A204.1 (cell line): Measurements from ENCODE around the gene FAM53B.

Experiments used
- FAIRE-seq: peaks from 2 replicates; lab custom pipeline; 2012; peaks lifted over from hg19 to GRCh38; lab: Jason Lieb, UNC

FAM53B gene

DNA sequence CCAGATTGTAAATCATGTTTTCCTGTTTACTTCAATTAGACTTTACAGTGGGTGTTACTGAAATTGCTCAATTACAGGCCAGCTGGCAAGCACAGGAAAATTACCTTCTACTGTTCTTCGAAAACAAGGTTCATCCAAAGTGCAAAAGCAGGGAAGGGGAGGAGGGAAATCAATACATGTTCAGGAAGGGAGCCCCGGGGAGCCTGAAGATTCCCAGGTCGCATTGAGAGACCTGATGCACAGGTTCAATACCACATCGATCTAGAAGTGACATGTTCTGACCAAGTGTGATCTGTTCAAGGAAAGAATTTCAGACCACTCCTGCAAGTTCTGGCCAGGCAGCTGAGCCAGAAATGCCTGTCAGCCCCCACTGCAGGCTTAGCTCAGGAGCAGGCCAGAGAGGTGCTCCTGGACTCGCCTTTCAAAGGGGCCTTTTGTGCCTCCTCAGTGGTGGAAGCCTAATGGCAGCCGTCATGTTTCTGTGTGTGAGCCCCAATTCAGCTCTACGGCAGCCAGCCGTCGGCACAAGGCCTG lies 35.9 kb downstream of the FAM53B start:
- FAIRE-seq: no peak

GRCh38 chr10:124707551-124707950 lies 36.6 kb downstream of the FAM53B start:
- FAIRE-seq: no peak

DNA sequence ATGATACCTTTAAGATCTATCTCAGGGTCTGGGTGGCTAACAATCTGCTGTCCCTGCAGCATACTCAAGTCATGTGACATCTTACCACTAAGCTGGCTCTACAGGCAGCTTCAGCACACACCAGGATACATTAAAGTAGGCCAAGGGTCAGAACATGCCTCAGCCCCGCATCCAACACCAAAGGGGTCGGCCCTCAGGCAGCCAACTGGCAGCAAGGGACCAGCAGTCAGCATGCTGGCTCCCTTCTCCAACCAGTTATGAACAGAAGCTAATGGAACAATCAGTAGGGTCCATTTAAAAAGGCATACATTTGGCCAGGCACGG lies 37.1 kb downstream of the FAM53B start:
- FAIRE-seq: no peak

DNA sequence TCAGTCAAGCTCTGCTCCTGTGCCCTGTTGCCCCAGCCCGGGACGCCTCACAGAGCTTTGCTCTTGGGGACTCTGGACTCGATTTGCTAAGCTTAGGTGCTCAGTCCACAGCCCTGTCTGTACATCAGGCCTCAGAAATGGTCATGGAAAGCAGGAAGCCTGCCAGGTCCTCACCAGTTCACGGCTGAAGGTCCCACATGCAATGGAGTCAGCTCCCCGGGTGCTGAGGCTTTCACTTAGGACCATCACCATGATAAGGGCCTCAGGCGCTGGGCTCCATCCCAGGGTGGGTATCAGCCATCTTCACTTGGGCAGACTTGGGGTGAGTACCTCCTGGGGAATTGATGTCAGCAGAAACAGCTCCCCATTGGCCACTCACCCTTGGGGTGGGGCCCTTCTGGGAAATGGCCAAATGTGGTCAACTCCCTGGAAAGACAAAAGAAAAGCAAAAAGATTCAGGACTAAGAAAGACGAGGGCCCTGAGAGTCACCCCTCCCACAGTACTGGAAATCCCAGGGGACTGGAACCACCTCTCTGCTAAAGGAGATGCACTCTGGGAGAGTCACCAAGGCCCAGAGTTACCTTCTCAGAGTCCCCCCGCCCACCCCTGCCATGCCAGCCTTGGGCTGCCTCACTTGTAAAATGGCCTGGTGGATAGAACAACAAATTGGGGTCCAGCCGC lies 37.6 kb downstream of the FAM53B start:
- FAIRE-seq: no peak

DNA sequence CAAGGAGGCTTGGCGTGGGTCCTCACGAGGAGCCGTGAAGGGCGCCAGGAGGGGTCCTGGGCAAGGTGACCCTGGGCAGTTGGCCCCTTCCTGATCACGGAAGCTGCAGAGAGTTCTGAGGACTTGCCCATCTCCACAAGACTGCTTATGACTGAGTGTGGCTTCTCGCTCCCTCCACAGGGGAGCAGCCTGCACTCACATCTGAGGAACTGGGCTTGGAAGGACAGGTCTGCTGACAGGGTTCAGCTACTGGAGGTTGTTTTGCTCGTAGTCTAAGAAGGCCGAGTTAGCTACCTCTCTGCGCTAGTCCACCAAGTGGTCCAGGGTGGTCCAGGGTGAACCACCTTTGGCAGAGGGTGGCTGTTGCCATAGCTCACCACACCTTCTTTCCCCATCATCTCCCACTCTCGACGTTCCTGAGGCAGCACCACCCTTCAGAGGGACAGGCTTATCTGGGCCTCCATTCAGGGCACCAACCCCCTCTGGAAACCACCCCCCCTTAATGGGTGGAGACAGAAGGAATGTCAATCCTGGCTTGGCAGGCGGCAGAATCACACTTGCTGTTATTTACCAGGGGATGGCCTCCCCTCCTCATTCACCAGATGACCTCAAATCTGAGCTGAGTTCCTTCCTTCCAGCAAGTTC lies 38.2 kb downstream of the FAM53B start:
- FAIRE-seq: no peak

- FAIRE-seq: no peak
Observed at GRCh38 chr10:124705381-124705740, 38.8 kb downstream of the FAM53B start.

GRCh38 chr10:124704428-124705380 lies 39.5 kb downstream of the FAM53B start:
- FAIRE-seq: no peak

- no peak for FAIRE-seq
Observed at GRCh38 chr10:124703778-124704427, 40.3 kb downstream of the FAM53B start.

- FAIRE-seq: no peak
Observed at GRCh38 chr10:124703372-124703771, 40.8 kb downstream of the FAM53B start.

GRCh38 chr10:124701881-124702656 lies 42.1 kb downstream of the FAM53B start:
- no peak for FAIRE-seq

GRCh38 chr10:124701435-124701834 lies 42.7 kb downstream of the FAM53B start:
- no peak for FAIRE-seq

GRCh38 chr10:124701038-124701365 lies 43.2 kb downstream of the FAM53B start:
- no peak for FAIRE-seq

DNA sequence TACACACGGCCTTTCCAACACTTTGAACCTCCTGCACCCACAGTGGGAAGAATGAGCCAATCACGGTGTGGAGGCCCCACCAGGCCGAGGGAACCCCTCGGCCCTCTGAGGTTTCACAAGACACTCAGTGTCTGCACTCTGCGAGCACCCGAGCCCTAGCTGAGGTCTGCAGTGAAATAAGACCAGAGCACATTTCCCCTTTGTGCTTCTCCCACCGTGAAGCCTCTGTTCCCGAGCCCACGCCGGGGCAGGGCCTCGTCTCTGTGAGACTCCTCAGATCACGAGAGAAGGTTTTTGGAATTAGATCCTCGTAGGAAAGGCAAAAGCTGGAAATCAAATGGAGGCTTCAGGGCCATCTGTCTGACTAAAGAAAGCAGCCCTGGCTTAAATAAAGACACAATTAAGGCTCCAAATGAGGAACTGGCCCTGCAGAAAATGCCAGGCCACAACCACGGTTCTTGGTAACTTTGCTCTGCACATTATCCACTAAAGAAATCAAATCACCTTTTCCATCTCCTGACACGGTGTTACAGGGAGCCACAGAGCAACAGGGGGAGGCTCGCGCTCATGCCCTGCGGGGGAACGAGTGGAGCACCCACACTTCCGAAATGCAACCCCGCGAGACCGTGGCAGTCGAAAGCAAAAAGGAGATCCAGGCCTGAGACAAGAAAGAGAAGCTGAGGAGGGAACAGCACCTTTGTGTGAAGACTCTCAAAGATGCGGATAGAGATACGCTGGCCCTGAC lies 43.7 kb downstream of the FAM53B start:
- no peak for FAIRE-seq

GRCh38 chr10:124699471-124700292 lies 44.5 kb downstream of the FAM53B start:
- no peak for FAIRE-seq

DNA sequence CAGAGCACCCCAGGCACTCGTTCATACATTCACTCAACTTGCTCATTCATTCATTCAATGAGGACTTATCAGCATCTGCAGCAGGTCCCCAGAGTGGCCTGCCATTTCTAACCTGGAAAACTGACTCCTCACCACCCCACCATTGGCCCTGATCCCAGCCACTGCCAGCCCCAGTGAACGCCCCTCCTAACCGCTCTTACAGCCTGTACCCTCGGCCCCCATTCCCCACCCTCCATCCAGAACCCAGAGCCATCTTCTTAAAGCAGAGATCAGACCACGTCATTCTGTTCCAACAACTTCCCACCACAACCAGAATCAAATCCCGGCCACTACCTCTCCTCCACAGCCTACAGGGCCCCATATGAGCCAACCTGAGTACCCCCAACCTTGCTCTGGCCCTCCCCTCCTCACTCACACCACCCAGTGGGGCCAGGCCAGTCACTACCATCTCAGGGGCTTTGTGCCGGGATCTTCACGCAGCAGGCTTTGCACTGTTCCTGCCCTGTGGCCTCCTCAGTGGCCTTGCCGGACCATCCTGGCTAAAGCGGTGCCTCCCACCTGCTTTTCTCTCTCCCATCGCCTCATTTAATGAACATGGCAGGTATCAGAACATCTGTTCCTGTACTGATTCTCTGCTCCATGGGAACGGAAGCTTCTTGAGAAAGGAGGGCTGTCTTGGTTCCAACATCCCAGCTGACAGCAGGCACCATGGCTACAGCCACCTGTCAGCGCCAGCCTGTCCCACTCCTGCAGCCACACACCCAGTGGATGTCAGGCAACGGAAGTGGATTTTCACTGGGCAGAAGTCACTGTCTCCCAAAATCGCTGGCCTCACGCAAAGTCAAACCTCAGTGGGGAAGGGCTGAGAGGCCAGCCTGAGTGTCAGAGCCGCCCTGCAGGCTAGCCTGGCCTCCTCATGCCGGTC lies 45.4 kb downstream of the FAM53B start:
- no peak for FAIRE-seq

DNA sequence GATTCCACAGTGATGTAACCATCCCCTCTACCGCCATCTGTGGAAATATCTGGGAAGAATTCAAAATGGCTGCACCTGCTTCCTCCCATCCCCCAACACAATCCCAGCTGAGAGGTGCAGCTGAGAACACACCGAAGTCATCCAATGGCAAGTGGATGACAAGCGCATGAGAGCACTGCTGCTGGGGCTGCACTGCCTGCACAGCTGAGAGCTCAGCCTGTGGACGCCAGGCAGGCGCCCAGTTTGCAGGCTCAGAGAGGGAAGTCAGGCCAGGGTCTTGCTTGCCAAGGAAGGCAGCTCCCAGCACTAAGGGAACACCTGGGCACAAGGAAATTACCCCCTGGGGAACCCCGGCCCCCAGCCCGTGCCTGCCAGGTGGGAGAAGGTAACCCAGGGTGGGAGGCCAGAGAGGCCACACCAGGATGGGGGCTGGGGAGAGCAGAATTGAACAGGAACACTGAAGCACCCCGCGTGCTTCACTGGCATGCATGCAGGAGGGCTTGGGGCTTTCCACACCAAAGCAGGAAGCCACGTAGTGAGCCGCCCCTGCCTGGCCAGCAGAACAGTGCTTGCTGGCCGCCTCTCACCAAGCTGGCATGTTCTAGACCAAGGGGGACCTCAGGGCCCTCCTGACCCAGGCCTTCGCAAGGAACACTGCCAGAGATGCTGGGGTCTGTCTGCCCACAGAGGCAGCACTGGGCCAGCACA lies 46.2 kb downstream of the FAM53B start:
- no peak for FAIRE-seq

- no peak for FAIRE-seq
Observed at GRCh38 chr10:124697443-124697836, 46.7 kb downstream of the FAM53B start.
